GM21390 (cell line): ENCODE results near the gene SERGEF.

Source experiments
- ATAC-seq: cut with Tn5 transposase; IDR thresholded peaks from one replicate; pipeline ENCODE4 v1.9.1; 2021; ENCODE audit not compliant: unreplicated experiment

SERGEF gene

DNA sequence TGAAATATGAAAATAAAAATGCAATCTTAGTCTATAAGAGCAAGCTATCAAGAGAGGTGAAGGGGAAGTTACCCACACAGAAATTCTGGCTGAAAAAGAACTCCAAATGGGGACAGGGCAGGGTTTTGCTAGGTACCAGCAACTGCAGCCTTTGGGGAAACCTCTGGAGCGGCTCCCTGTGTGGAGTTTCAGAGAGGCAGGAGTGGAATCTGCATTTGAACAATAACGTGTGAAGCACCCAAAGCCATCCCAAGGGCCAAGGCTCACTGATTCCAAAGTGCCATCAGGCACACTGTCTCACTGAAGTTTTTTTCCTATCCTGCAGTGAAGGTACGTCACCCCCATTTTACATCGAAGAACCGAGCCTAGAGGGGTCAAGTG lies 190.5 kb downstream of the SERGEF start:
- no peak for ATAC-seq

DNA sequence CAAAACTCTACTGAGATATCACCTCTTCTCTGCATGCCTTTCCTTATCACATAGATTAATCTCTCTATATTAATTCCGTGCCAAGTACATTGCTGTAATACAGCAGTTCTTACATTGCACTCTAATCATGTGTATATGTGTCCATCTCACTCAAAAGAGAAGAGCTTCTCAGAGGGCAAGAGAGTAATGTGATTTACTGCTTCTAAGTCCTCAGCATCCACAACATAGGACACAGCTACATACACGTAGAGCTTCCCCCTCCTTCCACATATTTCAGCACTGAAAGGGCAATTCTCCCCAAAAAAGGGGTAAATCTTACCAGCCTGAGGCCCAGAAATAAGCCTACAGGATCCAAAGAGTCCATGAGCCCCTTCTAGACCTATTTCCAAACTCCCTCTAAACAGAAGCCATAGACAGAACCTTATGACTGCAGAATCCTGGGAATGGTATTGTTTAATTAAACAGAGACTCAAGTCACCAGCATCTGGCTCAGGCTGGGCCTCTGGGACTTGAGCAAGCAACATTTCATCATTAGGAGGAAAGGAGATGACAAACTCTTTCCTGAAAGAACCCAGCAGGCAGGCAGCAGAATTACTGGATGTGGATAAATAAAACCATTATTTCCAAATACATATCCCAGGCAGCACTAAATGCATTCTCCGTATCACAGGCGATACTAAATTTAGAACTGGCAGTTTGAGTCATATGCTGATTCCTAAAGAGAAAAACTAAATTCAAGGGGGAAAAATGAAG lies 191.0 kb downstream of the SERGEF start:
- no peak for ATAC-seq

DNA sequence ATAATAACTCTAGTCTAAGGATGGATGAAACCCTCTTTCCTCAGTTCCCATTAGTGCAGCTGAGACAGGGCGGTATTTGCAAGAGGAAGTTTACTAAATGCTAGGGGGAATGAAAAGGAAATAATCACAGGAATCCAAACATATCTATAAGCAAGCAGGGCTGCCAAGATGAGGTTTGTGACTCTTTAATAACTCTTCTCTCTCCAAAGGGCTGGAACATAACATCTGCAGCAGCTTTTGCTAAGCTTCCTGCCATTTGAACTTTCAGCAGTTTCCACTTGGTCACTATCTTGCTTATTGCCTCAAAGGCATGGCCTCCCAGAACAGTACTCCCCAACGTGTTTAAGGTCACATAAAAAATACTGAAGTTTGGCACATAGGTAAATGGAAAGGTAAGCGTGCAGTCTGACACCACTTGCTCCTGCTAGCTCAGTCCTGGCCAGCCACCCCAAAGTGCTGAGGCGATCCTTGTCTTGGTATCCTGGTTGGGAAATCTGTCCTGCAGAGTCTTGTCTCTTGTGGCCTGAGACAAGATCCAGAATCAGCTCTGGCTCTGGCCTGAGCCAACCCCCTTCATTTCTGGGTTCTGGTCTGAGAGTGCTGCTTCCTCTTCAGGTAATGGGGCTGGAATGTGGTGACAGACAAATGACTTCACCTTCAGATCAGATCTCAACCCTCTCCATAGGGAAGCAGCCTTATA lies 196.5 kb downstream of the SERGEF start:
- ATAC-seq, result no peak

DNA sequence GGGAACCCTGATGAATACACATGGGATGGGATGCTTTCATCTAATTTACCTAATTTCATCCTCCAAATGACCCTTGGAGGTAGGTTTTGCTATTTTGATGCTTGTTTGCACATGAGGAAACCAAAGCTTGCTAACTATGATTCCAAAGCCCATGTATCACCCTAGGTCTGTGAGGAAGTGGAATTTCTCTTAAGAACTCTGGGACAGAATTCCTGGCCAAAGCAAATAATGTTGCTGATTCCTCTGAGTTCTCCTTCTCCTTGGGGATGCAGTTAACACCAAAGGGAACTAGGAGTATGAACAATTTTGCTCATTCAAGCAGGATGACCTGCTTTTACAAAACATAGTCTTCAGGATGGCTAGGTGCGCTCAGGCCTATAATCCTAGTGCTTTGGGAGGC lies 198.3 kb downstream of the SERGEF start:
- ATAC-seq, result no peak

DNA sequence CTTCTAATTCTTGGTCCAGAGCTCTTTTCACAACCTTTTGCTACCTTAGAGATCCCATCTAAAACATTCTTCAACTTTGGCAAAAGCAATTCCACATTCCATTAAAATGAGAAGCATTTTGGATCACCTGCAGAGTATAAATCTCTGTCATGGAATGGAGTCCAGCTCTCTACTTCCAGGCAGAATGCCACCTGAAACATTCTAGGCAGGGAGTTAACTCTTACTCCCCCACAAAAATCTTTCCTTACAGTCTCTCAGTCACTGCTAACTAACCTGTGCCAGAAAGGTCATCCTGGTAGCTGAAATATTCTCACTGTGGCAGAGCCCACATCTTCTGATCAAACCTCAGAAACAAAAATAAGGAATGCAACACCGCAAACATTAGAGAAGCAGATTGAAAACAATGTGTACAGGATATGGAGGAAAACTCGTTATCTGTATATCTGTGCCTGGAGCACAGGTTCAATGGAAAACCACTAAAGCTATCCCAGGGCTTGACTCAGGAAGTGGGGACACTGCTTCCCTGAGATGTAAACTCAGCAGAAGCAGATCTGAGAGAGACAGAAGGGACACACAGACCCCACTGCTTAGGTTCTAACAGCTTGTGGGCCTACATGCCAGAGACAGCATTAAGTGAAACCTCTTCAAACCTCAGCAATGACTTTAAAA lies 199.3 kb downstream of the SERGEF start:
- no peak for ATAC-seq

DNA sequence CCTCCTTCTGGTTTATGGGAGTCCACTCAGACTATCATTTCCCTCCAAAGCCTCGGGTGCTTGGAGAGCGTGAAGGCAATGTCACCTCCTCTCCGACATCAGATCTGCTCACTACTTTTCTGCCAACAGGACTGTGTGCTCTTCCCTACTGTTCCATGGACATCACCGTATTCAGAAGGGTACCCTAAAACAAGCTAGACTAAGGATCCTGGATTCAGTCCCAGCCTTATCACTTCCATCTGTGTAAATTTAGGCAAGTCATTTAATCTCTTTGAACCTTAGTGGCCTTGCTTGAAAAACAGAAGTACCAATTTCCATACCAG lies 200.0 kb downstream of the SERGEF start:
- no peak for ATAC-seq

DNA sequence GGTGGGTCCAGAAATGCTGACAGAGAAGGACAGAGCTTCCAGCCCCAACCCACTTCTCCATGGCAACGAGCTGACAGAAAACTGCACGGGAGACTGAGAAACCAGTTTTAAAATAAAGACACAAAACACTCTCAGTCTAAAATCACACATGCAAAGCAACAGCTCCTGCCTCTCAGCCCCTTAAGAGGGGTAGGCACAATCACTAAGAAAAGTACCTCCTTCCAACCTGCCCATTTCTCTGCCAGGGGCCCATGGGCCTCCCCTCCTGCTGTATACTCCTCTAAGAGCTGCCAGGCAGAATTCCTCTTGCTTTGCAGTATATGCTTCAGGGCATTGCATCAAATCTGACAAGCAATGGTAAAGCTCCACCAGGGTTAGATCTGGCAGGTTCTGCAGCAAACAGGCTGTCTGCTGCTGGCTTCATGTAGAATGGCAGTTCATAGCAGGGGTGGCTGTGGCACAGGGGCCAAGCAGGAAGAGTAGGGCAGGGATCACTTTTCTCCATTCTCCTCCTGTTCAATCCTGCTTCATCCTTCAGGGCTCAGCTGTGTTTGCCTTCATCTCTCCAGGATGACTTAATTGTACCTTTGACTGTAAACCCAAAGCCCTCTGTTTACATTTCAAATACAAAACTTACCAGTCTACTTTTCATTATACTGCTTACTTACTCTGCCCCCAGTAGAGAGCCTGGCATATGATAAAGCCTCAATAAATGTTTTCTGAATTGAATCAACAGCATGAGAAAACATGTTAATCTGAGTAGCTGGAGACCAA lies 200.6 kb downstream of the SERGEF start:
- ATAC-seq, result no peak

DNA sequence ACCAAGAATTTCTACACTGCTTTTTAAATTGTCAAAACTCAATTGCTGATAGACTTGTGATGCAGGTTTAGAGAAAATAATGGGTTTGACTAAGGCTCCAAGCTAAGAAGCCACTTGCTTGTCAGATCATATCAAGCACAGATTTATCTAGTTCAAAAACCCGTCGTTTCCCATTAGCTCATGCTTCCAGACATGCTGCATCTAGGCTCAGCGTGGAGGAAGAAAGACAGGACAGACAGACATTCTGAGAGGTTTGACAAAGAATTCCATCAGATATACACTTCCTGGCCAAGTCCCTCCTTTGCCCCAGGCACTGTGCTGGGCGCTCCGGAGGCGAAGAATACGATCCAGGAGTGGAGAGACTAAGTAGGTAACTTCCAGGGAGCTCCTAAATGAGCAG lies 201.5 kb downstream of the SERGEF start:
- ATAC-seq, result no peak

DNA sequence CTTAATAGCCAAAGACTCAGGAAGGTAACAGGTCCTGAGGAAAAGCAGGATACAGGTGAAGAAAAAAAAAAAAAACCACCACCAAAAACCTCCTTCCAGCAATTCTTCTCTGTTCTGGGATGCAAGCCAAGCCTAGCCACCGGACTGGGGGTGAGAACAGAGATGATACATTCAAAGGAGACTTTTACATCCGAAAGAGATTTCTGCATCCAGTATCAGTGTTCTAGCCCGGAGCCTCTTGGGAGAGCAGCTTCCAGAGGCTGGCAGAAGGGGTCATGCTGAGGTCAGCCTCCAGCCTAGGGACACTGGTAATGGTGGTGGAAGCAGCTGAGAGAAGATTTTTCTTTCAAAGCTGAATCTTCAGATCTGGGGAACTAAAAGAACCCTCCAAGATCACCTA lies 202.1 kb downstream of the SERGEF start:
- no peak for ATAC-seq

DNA sequence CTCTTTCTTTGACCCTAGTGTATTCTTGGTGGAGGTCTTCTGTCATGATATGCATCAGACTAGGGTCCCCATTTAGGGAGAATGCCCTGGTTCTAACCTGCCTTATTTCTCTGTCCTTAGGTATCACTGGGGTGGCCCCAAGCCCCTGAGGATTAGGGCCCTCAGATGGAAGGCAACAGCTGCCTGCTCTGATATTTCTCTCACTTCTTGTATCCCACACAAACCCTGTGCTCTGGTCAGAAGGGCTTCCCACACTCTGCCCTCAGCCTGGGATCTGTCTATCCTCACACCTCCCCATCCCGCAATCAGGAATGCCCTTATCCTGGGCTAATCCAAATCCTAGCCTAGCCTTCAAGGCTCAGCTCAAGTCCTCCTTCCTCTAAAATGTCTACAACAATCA lies 202.8 kb downstream of the SERGEF start:
- no peak for ATAC-seq

DNA sequence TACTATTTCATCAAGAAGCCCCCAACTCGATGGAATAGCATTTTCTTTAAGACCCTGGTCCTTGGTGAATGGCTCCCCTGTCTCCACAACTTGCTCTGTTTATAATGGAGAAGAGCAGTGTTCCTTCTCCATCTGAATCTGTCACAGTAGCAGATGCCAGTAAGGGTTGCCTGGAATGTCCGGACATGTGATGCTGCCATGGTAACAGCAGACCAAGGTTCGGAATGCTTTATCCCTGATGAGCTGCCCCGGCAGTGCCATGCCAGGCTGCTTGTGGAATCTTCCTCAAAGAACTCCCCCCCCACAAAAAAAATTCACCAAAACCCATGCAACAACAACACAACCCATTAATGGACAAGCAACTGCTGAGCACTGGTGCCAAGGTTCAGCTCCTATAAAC lies 205.8 kb downstream of the SERGEF start:
- ATAC-seq, result no peak

DNA sequence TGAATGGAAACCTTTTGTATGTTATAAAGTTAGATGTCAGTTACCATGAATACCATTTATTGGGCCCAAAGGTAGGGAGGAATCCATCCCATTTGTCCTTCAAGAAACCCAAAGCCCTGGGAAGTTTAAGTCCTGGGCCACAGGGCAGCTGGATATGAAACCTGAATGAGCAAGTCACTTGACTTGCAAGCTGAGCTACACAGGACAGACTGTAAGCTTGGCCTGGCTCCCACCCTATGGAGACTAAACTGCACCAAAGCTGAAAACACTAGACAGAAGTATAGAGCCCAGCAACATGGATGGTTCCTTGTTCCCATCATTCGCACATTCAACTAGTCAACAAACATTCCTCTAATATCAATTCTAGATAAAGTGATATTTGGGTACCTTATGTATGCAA lies 207.0 kb downstream of the SERGEF start:
- ATAC-seq, result no peak

DNA sequence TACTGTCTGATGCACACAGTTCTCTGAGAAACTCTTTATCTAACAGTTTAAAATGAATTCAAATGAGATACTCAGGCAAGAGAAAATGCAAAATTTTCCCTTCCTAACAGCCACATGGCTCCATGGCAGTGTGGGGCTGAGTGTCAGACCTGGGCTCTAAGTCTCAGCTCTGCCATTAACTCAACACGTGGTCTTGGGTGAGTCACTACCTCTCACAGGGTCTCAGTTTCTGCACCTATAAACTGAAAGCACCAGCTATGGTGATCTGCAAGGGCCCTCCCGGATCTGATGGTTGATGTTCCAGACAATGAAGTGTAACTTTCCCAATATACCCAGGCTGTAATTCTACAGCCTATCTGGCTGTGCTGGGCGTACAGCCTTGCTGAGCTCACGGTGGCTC lies 207.8 kb downstream of the SERGEF start:
- ATAC-seq, result no peak

DNA sequence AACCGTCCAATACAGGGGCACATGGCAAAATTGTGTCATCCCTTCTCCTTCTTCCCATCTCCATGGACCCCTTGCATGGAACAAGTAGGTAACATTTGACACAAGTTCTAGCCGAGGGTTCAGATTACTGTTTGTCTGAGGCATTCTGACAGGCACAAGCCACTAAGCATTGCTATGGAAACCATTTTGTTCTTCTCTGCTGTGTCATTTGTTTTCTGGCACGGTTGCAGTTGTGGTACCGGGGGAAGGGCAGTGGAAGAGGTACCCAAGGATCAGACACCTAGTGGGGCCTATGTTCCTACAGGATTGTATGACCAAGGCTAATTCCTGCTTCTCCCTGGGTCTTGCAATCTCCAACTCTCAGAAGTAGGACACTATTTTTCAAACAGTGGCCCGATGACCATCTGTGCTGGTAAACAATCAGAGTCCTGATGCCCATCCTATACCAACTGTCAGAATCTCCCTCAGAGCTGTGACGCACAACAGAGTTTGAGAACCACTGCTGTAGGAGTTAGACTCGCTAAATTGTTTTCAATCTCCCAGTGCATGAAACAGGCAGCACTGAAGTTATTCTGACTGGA lies 209.0 kb downstream of the SERGEF start:
- ATAC-seq, result no peak

DNA sequence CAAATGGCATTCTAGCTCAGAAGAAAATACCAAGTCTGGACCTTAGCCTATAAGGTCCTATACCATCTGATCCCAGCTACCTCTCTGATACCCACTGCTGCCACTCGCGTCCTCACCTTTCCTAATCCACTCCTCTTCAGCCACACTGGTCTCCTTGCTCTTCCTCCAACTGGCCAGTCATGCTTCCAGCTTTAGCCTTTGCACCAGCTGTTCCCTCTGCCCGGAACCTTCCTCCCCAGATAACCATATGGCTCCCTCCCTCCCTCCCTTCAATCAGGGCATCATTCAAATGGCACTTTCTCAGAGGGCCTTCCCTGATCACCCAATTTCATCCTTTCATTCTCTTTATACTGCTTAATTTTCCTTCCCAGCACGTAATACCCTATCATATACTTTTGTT lies 210.4 kb downstream of the SERGEF start:
- no peak for ATAC-seq

DNA sequence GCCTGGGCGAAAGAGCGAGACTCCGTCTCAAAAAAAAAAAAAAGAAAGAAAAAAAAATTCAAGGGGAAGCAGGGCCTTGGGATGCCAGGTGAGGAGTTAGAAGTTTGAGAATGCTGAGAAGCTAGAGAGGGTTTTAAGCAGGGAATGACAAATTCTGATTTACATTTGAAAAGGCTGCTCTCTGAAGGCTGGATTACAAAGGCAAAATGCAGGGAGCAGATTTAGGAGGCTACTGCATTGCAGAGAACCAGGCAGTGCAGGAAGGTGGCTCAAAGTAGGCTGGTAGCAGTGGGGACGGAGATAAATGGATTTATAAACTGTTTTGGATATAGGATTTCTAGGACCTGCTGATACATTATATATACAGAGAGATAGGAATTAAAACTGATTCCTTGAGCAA lies 211.7 kb downstream of the SERGEF start:
- ATAC-seq, result no peak

DNA sequence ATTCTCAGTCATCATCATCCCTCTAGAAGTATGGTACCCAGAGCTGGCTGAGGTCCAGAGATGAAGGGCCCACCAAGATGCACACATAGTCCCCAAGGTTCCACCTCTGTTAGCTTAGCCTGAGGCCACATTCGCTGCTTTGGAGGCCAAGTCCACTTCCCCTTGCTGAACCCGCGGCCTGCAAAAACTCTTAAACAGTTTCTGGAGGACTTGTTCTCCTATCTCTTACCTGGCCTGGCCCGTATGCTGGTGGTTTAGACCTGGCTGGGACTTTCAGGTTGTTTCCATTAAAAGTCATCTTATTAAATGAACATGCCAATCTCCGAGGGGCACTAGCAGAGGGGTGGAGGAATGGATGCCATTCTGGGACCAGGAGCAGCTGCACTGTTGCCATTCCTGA lies 213.7 kb downstream of the SERGEF start:
- ATAC-seq, result no peak

DNA sequence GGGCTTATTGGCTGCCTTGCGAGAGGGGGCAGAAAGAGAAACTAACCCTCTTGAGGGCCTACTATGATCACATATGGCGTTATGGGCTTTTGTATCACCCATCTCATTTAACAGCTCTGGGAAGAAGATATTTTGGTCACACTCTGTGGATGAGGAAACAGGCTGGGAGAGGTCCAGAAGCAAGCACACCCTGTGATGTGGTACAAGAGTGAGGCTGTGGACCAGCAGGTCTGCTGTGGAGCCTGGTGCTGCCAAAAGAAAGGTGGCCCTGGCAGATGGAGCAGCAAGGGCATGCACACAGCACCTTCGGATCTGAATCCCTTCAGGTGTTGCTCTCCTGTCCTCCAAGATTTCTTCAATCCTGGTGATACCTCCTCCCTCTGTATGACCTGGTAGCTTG lies 214.1 kb downstream of the SERGEF start:
- ATAC-seq, result no peak

DNA sequence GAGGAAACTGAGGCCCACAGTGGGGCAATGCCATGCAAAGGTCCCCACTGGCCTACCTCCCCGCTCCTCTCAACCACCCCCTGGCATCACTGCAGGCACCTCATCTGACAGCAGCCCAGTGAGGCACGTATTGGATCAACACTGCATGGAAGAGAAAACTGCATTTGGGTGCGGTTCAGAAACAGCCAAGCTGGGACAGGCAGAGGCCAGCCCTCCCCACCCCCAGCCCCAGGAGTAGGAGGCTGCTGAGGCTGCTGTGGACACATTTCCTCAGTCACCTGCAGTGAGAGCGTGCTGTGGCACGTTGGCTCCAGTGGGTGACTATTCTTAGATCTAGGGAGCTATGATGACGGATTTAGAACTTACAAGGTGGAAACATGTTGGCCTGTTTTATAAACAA lies 214.6 kb downstream of the SERGEF start:
- ATAC-seq, result no peak

DNA sequence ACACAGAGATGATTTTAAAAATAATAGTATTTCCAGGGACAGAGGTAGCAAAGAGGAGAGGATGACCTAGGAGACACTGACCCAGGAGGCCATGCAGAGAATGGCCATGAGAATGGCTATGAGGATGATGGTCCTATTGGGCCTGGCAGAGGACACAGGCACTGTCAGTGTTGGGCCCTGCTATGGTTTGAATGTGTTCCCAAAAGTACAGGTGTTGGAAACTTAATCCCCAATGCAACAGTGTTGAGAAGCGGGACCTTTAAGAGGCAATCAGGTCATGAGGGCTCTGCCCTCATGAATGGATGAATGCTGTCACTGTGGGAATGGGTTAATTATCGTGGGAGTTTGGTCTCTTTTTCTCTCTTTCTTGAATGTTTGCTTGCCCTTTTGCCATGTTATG lies 216.7 kb downstream of the SERGEF start:
- ATAC-seq, result no peak

DNA sequence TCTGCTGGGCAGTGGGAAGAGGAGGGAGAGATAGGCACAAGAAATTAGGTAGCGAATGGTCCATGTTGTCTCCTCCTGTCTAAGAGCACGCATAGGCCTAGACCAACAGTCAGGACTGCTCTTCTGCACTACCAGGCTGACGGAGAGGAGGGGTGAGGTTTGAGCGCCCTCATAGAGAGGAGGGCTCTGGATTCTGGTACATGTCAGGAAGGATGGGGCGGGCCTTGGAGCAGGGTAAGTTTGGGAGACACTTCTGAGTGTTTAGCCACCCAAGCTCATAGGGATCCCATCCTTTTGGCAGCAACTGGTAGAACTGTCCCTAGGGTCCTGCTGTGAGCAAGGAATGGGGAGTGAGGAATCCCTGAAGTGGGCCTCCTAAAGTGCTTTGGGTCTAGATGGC lies 217.9 kb downstream of the SERGEF start:
- no peak for ATAC-seq
